Omental fat pad (tissue), 4 donors: ENCODE measurements around the gene MRTO4. TPM values are rescaled to one million over a fixed set of nuclear protein-coding genes. Genes with fewer than 3 reads are reported as not detected.

Experiments used
- ATAC-seq: fragments of 150-250 bp; one replicate; pipeline ENCODE4 v1.9.1; 2016; ENCODE audit warnings: mild to moderate bottlenecking, moderate library complexity; ENCODE audit not compliant: low FRiP score
- DNase-seq: peaks from one replicate; pipeline ENCODE4 v3.0.0-alpha.2; 2019; ENCODE audit warnings: low spot score
- CTCF ChIP-seq, 3 donors: fragments of 450-650 bp; IDR thresholded peaks; one replicate each; pipeline ENCODE4 v1.5.1; 2016 to 2017; ENCODE audit warnings: antibody characterized with exemption in 3 of 3, mild to moderate bottlenecking in 3 of 3, moderate library complexity in 2 of 3
- total RNA-seq, 4 donors: library from RNA; depleted of rRNA; stranded (reverse); fragments of >200 nt; gene quantifications; one replicate each; pipeline ENCODE4 v1.1.0, GENCODE V29; 2016

The MRTO4 gene
- total RNA-seq, 4 donors from 2014 or later: 17.2 to 76.7 (median 27.0) TPM

- no peak for DNase-seq
- no peak for ATAC-seq
- TF ChIP-seq CTCF (IDR thresholded peaks at IDR 0.05): no peak
Measured at GRCh38 chr1:19206947-19207346, 44.7 kb upstream of the MRTO4 start.

- ATAC-seq (no peak), DNase-seq (no peak)
- TF ChIP-seq CTCF (IDR thresholded peaks at IDR 0.05): no peak
Measured at GRCh38 chr1:19208710-19209438, 42.7 kb upstream of the MRTO4 start.

- ATAC-seq (peak; percentile 56), DNase-seq (no peak)
- no peak for TF ChIP-seq CTCF (IDR thresholded peaks at IDR 0.05)
Measured at GRCh38 chr1:19209439-19209989, 42.1 kb upstream of the MRTO4 start.

GRCh38 chr1:19209990-19210771, 41.4 kb upstream of the MRTO4 start, which contains the start of gene UBR4:
UBR4 (minus strand) TSS chr1:19210266; CDS start chr1:19210248, 18 bp downstream.
- DNase-seq: peak; percentile 92
- TF ChIP-seq CTCF (IDR thresholded peaks at IDR 0.05): no peak
- ATAC-seq: peak; percentile 97

GRCh38 chr1:19210772-19211549, 40.6 kb upstream of the MRTO4 start:
- TF ChIP-seq CTCF (IDR thresholded peaks at IDR 0.05): no peak
- ATAC-seq (no peak), DNase-seq (no peak)

GRCh38 chr1:19212167-19212566, 39.4 kb upstream of the MRTO4 start:
- DNase-seq: no peak
- TF ChIP-seq CTCF (IDR thresholded peaks at IDR 0.05): no peak
- no peak for ATAC-seq
